ENCODE data around the gene FRY.

The FRY gene

GRCh38 chr13:32135655-32136054 lies 104.1 kb downstream of the FRY start:
- peak; percentile 65 for DNase-seq

DNA sequence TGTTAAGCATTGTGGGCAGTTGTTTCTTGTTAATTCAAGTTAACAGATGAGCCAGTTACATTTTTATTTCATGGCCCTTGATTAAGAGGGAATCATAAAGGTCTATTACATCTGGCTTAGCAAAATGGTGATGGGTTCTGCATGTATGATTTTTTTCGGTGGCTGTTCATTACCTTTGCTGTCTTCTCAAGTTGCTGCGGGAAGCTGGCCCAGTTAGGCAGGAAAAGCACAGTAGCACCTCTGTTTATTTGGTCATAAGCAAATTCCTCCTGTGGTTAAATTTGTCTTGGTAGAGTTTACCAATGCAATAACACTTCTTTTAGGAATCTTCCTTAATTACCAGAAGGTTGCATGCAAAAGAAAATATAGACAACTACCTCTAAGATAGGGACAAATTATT lies 104.5 kb downstream of the FRY start:
- no peak for DNase-seq

DNA sequence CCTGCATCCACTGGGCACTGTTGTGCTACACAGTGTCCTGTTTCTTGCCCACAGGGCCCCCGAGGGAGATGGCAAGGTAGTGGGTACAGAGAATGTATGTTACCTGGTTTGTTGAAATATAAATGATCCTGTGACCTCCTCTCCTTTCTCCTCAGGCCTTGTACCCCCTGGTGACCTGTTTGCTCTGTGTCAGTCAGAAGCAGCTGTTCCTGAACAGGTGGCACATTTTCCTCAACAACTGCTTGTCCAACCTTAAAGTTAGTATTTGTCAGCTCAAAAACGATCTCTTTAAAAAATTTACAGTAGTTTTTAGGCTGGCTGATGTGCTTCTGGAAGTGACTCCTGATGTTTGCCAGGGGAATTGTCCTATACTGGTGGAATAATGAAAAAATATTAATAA lies 105.1 kb downstream of the FRY start:
- DNase-seq: no peak

- DNase-seq: no peak
Observed at GRCh38 chr13:32139251-32139650, 107.7 kb downstream of the FRY start.

- no peak for DNase-seq
Observed at GRCh38 chr13:32140109-32140508, 108.5 kb downstream of the FRY start.

DNA sequence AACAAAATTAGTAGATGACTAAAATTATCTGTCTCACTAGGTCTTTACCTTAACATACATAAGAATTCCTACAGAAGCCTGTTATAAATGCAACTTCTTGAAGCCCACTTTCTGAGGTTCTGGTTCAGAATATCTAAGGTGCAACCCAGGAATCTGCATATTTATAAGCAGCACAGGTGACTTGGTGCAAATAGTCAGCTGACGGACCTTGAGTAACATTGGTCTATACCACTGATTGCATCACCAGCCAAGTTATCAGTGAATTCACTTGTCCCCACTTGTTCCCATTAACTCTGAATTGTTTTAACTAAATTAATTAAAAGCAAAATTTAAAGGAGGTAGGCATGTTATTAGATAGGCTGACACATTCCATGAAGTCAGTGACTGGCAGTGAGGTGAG lies 109.9 kb downstream of the FRY start:
- DNase-seq: no peak

DNA sequence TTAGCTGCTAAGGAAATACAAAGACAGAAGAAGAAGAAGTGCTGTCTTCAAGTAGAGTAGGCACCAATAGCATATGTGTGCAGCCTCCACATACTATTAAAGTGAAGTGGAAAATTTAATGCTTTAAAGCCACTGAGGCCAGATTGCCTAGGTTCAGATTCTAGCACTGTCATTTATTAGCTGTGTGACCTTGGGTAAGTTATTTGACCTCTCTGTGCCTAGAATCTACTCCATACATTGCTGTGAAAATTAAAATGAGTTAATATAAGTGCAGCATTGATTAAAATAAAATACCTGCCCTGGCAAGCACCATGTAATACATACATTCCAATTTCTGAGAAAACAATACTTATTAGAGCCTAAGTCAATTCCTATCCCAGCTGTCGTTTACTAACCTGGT lies 110.5 kb downstream of the FRY start:
- no peak for DNase-seq

- DNase-seq: peak; percentile 35
Observed at GRCh38 chr13:32142956-32143375, 111.4 kb downstream of the FRY start.

GRCh38 chr13:32147193-32147592 lies 115.6 kb downstream of the FRY start:
- DNase-seq: no peak

DNA sequence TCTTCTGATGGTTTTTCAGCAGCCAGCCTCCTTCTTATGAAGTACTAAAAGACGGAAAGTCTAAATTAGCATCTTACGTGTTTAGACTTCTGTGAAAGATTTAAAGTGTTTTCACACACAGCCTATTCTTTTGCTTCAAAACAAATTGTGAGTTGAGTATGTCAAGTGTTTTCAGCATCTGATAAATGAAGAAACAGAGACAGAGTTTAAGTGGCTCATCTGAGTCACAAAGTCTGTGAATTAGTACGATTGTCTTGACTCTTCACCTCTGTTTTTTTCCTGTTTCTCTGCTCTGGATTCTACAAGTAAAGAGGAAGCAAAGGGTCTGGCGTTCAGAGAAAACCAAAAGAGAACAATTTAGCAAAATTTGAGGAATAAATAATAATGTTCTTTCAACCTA lies 116.4 kb downstream of the FRY start:
- no peak for DNase-seq

DNA sequence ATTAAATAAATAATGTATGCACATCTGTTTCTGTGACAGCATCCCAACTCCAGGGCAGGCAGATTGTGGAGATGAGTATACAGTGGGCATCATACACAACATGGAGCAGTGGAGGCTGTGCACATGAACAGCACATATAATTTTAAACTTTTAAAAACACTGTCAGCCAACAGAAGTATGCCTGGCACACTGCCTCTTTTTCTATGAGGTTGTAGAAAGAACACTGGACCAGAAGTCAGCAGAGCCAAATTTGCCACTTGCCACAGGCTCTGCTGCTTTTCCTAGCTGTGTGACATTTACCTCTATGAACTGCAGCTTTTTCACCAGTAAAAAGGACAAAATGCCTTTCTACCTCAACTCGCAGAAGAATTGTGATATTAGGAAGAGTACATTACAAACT lies 118.7 kb downstream of the FRY start:
- DNase-seq: no peak

- peak; percentile 46 for DNase-seq
Observed at GRCh38 chr13:32150794-32151193, 119.2 kb downstream of the FRY start.

- no peak for DNase-seq
Observed at GRCh38 chr13:32151240-32151639, 119.7 kb downstream of the FRY start.

- DNase-seq: peak; percentile 70
Observed at GRCh38 chr13:32153056-32153455, 121.5 kb downstream of the FRY start.

GRCh38 chr13:32159137-32159869 lies 127.7 kb downstream of the FRY start:
- DNase-seq: no peak

DNA sequence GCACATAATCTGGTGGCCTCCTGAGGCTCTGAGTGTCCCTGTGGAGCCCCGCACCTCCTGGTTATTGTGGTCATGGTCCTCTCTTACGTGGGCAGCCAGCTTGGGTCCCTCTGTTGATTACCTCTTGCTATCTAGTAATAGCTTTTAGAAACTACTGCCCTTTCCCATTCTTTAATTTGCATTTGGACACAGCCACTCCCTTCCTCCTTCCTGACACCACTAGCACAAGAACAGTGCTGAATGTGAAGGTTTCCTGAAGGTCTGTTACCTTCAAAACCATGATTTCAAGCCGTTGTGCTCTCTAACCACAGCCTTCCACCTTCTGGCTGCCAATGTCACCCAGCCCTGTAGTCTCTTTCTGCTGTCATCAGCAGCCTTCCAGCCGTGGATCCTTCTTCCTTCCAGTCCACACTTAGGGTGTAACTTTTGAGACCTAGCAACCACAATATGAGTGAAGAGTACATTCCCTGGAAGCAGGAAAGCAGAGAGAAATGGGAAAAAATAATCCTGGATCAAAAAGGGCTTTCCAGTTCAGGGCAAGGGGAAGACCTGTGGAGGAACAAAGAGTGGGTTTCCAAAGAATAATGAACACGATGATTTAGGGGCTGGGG lies 130.9 kb downstream of the FRY start:
- DNase-seq: no peak

DNA sequence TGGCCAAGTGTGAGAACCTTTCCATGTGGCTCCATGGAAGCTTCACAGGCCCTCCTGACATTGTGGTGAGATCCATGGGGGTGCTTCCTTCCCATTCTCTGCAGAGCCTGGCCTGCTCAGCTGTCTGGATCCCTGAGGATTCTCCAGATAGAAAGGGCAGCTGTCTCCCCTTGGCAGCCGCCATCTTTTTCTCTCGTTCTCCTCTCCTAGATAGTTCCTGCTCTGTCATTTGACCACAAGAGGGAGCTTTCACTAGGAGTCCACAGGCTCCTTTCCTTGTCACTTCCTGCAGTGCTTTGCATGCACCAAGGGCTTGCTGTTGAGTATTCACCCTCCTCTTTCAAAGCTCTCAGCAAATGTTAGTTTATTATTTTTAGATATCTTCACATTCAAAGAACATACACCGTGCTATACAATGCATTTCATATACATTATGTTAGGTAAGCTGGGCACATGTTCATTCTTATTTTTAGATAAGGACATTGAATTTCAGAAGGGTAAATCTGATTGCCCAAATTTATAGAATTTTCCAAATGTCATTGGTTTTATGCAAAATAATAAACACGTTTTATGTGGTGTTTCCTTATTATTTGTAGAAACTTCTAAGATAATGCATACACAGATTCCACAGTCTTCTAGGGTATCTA lies 133.2 kb downstream of the FRY start:
- peak; percentile 76 for DNase-seq

DNA sequence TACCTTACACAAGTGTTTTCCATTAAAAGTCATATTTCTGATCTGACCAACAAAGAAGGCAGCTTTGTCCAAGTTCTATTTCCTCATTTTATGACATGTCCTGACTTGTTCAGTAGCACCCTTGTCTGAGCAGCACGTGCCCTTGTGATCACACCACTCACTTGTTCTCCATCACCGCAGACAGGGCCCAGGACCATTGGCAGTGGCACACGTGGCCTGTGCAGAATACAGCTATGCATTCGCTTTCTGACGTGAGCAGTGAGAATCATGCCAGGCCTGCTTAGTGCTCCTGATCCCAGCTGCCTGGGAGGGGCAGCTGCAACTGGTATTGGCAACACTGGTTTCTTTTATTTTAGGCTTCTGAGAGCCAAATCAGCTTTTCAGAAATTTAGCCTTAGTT lies 134.2 kb downstream of the FRY start:
- DNase-seq: no peak

DNA sequence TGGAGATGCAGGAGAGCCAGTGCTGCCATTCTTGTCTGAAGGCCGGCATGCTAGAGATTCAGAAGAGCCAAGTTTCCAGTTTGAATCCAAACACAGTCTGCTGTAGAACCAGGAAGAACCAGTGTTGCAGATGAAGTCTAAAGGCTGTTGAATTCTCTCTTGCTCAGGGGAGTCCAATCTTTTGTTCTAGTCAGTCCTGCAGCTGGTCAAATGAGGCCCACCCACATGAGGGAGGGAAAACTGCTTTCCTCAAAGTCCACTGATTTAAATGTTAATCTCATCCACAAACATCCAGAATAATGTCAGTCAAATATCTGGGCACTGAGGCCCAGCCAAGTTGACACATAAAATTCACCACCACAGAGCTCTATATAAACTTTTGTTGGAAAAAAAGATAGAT lies 136.6 kb downstream of the FRY start:
- no peak for DNase-seq

DNA sequence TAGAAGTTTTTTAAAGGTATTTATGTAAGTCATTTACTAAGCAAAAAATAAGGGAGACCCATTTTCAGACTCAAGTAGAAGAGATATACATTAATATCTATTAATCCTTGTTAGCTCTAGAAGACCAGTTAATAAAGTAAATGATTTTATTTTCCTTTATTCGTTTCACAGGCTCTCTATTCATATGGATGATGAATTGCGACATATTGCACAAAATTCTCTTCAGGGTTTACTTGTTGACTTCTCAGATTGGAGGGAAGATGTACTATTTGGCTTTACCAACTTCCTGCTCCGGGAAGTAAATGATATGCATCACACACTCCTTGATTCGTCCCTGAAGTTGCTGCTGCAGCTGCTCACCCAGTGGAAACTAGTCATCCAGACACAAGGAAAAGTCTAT lies 139.3 kb downstream of the FRY start:
- no peak for DNase-seq

- DNase-seq: no peak
Observed at GRCh38 chr13:32173881-32174280, 142.3 kb downstream of the FRY start.

- DNase-seq: no peak
Observed at GRCh38 chr13:32174366-32174765, 142.8 kb downstream of the FRY start.

DNA sequence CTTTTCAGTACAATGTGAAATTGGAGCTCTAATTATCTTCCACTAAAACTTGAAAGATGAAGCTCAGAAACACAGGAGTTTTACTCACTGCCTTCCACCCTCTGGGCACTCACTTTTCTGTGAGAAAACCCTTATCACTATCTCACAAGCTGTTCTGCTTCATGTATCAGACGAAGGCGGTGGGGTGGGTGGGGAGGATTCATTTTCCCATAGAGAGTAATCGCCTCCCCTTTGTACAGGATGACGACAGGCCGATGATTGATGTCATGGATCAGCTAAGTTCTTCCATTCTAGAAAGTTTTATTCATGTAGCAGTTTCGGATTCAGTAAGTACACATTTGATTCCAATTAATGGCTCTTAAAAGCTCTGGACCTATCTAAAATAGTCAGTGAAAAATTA lies 143.7 kb downstream of the FRY start:
- no peak for DNase-seq

GRCh38 chr13:32175943-32176342 lies 144.4 kb downstream of the FRY start:
- no peak for DNase-seq
